ENCODE data around the gene CCL16. TPM values are rescaled to one million over a fixed set of nuclear protein-coding genes. Genes with fewer than 3 reads are reported as not detected.

CCL16 gene
- total and polyA plus RNA-seq, 2 of the 8 experiments (the other 6 are each of a cell fraction or from before 2014, with no cell fraction given) = not detected

DNA sequence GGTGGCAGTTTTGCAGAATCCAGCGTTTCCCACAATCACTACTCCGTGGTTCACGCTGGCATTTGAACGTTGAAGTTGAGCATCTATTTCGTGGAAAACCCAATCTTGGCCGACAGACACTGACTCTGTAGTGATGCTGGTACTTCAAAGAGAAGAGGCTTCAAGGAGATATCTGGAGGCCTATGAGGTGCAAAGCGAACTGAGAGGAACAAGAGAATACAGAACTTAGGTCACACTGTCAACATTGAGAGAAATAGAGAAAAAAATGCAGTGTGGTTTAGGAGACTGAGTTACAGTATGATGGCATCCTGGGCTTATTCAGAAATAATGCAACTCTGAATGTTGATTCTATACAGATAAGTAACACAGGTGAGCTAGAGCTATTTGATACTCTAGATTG lies 16.0 kb downstream of the CCL16 start (continued):
- TF ChIP-seq RXRA (IDR thresholded peaks at IDR 0.05; ENCODE audit: insufficient read depth, low read depth, low read length) (no peak), HDAC2 (IDR thresholded peaks at IDR 0.05; ENCODE audit: borderline replicate concordance in 1 of 2, low read depth in 2 of 2, low read length in 2 of 2) (no peak), SP1 (IDR thresholded peaks at IDR 0.05; ENCODE audit: low read depth, low read length) (no peak), CEBPB (IDR thresholded peaks at IDR 0.05; ENCODE audit: low read depth, low read length) (no peak)

Measured in H1 (cell line).